GM12872 (cell line): Measurements from ENCODE around the gene TMEM72.

ENCODE experiments used
- CTCF ChIP-seq: IDR thresholded peaks from 3 replicates; pipeline ENCODE4 v1.5.1; 2011; ENCODE audit warnings: low read depth, mild to moderate bottlenecking, low read length, moderate library complexity; ENCODE audit not compliant: insufficient read depth

Gene TMEM72

GRCh38 chr10:44965104-44965503, 54.0 kb downstream of the TMEM72 start:
- no peak for TF ChIP-seq CTCF

- no peak for TF ChIP-seq CTCF
These were observed 54.5 kb downstream of the TMEM72 start for GRCh38 chr10:44965651-44966097.

GRCh38 chr10:44966129-44966815, 55.1 kb downstream of the TMEM72 start:
- no peak for TF ChIP-seq CTCF

GRCh38 chr10:44966816-44967509, 55.8 kb downstream of the TMEM72 start:
- peak; percentile 17; the same call in 1 of the 3 replicates for TF ChIP-seq CTCF

- no peak for TF ChIP-seq CTCF
These were observed 56.5 kb downstream of the TMEM72 start for GRCh38 chr10:44967616-44968015.

- no peak for TF ChIP-seq CTCF
These were observed 57.0 kb downstream of the TMEM72 start for GRCh38 chr10:44968091-44968490.

- TF ChIP-seq CTCF: no peak
These were observed 57.6 kb downstream of the TMEM72 start for GRCh38 chr10:44968500-44969400.
